GM06990 (cell line): ENCODE results near the gene TUBB4B.

Experiments
- DNase-seq: peaks from one replicate; pipeline ENCODE4 v3.0.0-alpha.2; 2011; ENCODE audit not compliant: insufficient read length; ENCODE audit errors: extremely low read depth
- H3K27me3 ChIP-seq: replicated peaks from 2 replicates; pipeline ENCODE4 v1.6.0; 2011; ENCODE audit warnings: low read length; ENCODE audit not compliant: control insufficient read depth, insufficient read depth
- H3K36me3 ChIP-seq: 2 replicates; pipeline ENCODE4 v1.5.1; 2011; ENCODE audit warnings: low read length; ENCODE audit not compliant: control insufficient read depth, insufficient read depth
- H3K4me3 ChIP-seq: replicated peaks from 2 replicates; pipeline ENCODE4 v1.5.1; 2011; ENCODE audit warnings: low read depth, mild to moderate bottlenecking, control low read depth, low read length
- CTCF ChIP-seq: IDR thresholded peaks from 2 replicates; pipeline ENCODE4 v1.5.1; 2011; ENCODE audit warnings: low read length, control low read depth, mild to moderate bottlenecking, inconsistent platforms; ENCODE audit not compliant: insufficient read depth, poor library complexity, severe bottlenecking

TUBB4B gene

GRCh38 chr9:137279741-137280473 lies 38.8 kb downstream of the TUBB4B start:
- H3K36me3 ChIP-seq: peaks cover 11% of the 10 kb centered on the region
- no peaks in the 10 kb centered on the region for H3K27me3 ChIP-seq
- TF ChIP-seq CTCF: no peak
- H3K4me3 ChIP-seq: no peak overlapping the region
- DNase-seq: peak; percentile 27

- no peak for DNase-seq
- H3K27me3 ChIP-seq: no peaks in the 10 kb centered on the region
- no peak overlapping the region for H3K4me3 ChIP-seq
- H3K36me3 ChIP-seq: peaks cover 11% of the 10 kb centered on the region
- TF ChIP-seq CTCF: no peak
These were observed 39.6 kb downstream of the TUBB4B start for GRCh38 chr9:137280474-137281344.

GRCh38 chr9:137281345-137282116 lies 40.4 kb downstream of the TUBB4B start:
- Histone ChIP-seq H3K36me3 (peaks cover 11% of the 10 kb centered on the region), H3K27me3 (no peaks in the 10 kb centered on the region), H3K4me3 (no peak overlapping the region)
- TF ChIP-seq CTCF: no peak
- DNase-seq: no peak

- peak; percentile 74 for DNase-seq
These were observed 45.9 kb downstream of the TUBB4B start for GRCh38 chr9:137286975-137287383.

More at GRCh38 chr9:137286975-137287383, 45.9 kb downstream of the TUBB4B start:
- peak; percentile 60 for TF ChIP-seq CTCF
- H3K27me3 ChIP-seq: no peaks in the 10 kb centered on the region
- no peak overlapping the region for H3K4me3 ChIP-seq
- H3K36me3 ChIP-seq: no peaks in the 10 kb centered on the region; the same call in 1 of the 2 replicates
